Loucy (cell line): ENCODE results near the gene HMX3.

Source experiments
- H2AFZ ChIP-seq: fragments of 200-600 bp; sonication (generic); 2 replicates; pipeline ENCODE4 v1.6.0; 2016; ENCODE audit warnings: antibody characterized with exemption, mild to moderate bottlenecking, low read length, moderate library complexity
- H3F3A ChIP-seq: fragments of 200-600 bp; 2 replicates; pipeline ENCODE4 v1.6.0; 2016; ENCODE audit warnings: antibody characterized with exemption, low read depth, mild to moderate bottlenecking
- H3K27me3 ChIP-seq: fragments of 200-600 bp; sonication (generic); 2 replicates; pipeline ENCODE4 v1.6.1; 2014; ENCODE audit warnings: low read length, mild to moderate bottlenecking; ENCODE audit not compliant: insufficient read depth, poor library complexity, severe bottlenecking
- H3K36me3 ChIP-seq: fragments of 200-600 bp; sonication (generic); 2 replicates; pipeline ENCODE4 v1.6.1; 2016; ENCODE audit warnings: low read length; ENCODE audit not compliant: insufficient read depth
- H3K4me1 ChIP-seq: fragments of 200-600 bp; sonication (generic); 2 replicates; pipeline ENCODE4 v1.5.1; 2014; ENCODE audit warnings: low read length, mild to moderate bottlenecking; ENCODE audit not compliant: insufficient read depth, poor library complexity, severe bottlenecking
- H3K4me2 ChIP-seq: fragments of 200-600 bp; sonication (generic); 2 replicates; pipeline ENCODE4 v1.6.0; 2014; ENCODE audit warnings: antibody characterized with exemption, low read length, low read depth, mild to moderate bottlenecking; ENCODE audit not compliant: poor library complexity, severe bottlenecking
- H3K4me3 ChIP-seq: fragments of 200-600 bp; sonication (generic); 2 replicates; pipeline ENCODE4 v1.5.1; 2014; ENCODE audit warnings: low read length, mild to moderate bottlenecking, mixed read lengths; ENCODE audit not compliant: poor library complexity, severe bottlenecking
- H3K79me2 ChIP-seq: fragments of 200-600 bp; sonication (generic); 2 replicates; pipeline ENCODE4 v1.6.1; 2014; ENCODE audit warnings: low read length; ENCODE audit not compliant: insufficient read depth
- H3K9ac ChIP-seq: fragments of 200-600 bp; sonication (generic); 2 replicates; pipeline ENCODE4 v1.6.0; 2014; ENCODE audit warnings: mild to moderate bottlenecking, low read depth, low read length, moderate library complexity; ENCODE audit not compliant: poor library complexity, severe bottlenecking
- H3K9me2 ChIP-seq: fragments of 200-600 bp; sonication (generic); replicated peaks from 2 replicates; pipeline ENCODE4 v1.6.1; 2016; ENCODE audit warnings: low read depth, low read length, mixed read lengths
- H3K9me3 ChIP-seq: fragments of 200-600 bp; sonication (generic); 2 replicates; pipeline ENCODE4 v1.6.1; 2014; ENCODE audit warnings: mild to moderate bottlenecking, antibody characterized with exemption, low read length, low read depth; ENCODE audit not compliant: insufficient read depth
- H4K20me1 ChIP-seq: fragments of 200-600 bp; sonication (generic); 2 replicates; pipeline ENCODE4 v1.6.0; 2014; ENCODE audit warnings: antibody characterized with exemption, low read length, mild to moderate bottlenecking; ENCODE audit not compliant: insufficient read depth, poor library complexity, severe bottlenecking
- CTCF ChIP-seq: fragments of 200-600 bp; sonication (generic); conservative IDR thresholded peaks from 2 replicates; pipeline ENCODE4 v1.5.1; 2014; ENCODE audit warnings: mild to moderate bottlenecking, antibody characterized with exemption, low read length
- EZH2phosphoT487 ChIP-seq: fragments of 200-600 bp; IDR thresholded peaks from 2 replicates; pipeline ENCODE4 v1.6.1; 2018; ENCODE audit warnings: antibody characterized with exemption, mild to moderate bottlenecking, moderate library complexity, borderline replicate concordance

The HMX3 gene

DNA sequence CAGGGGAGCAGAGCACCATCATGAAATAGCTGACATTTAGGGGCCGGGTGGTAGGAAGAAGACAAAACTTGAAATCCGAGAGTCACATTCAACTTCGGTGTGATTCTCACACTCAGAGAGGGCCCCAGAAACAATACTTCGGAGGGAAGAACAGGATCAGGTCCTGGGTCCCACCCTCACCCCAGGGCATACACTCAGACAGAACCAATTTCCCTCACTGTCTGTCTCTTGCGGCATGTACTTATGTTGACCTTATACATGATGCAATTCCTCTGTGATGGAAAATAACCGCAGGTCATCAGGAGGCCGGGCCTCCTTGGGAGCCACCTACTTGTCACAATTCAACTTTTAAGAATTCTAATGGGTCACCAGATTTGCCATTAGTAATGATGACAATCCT is 26.3 kb upstream of the HMX3 start:
- Histone ChIP-seq H3K4me1 (no peaks in the 10 kb centered on the region), H3K79me2 (no peaks in the 10 kb centered on the region), H3K9me2 (no peaks in the 10 kb centered on the region), H3K9ac (no peak overlapping the region), H3K9me3 (no peaks in the 10 kb centered on the region), H3F3A (no peaks in the 10 kb centered on the region), H3K4me3 (no peak overlapping the region), H2AFZ (no peak overlapping the region), H3K36me3 (no peaks in the 10 kb centered on the region), H3K27me3 (no peaks in the 10 kb centered on the region), H4K20me1 (no peaks in the 10 kb centered on the region), H3K4me2 (no peak overlapping the region)
- TF ChIP-seq CTCF (no peak), EZH2phosphoT487 (no peak)

DNA sequence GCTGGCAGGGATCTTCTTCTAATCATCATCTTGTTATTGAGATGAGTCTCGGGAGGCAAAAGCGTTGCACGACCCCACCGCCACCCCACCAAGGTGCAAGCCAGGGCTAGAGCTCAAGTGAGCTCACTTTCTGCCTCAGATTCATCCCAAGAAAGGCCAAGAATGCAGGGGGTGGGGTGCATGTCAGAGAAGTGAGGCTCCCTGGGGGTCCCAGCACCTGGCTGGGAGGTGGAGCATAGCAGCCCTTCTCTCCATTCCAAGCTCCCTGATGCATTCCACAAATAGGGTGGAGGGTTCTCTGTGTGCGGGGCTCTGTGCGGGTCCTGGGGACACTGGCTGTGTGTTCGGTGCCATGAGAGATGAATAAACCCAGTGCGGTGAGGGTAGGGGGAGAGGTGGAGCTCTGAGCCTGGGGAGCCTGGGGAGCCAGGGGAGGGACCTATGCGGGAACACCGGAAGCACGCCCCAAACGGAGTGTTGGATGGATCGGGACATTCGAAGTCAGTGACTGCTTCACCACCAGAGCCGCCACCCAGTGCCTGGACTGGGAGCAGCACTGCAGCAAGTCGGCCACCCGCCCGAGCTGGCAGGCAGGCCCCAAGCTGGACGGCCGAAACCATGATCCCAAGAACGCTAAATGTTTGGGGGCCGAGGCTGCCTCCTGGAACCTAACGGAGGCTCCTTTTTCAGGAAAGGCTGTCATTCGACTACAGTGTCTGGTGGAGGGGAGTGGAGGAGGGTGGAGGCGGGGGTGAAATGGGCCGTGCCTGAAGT is 17.9 kb upstream of the HMX3 start:
- Histone ChIP-seq H3K4me2 (no peak overlapping the region), H3K36me3 (no peaks in the 10 kb centered on the region), H3K4me3 (no peak overlapping the region), H3K79me2 (no peaks in the 10 kb centered on the region), H2AFZ (no peak overlapping the region), H3K4me1 (no peaks in the 10 kb centered on the region), H4K20me1 (no peaks in the 10 kb centered on the region), H3F3A (no peaks in the 10 kb centered on the region), H3K9me3 (no peaks in the 10 kb centered on the region), H3K27me3 (no peaks in the 10 kb centered on the region), H3K9ac (no peak overlapping the region), H3K9me2 (no peaks in the 10 kb centered on the region)
- TF ChIP-seq EZH2phosphoT487 (no peak), CTCF (no peak)

DNA sequence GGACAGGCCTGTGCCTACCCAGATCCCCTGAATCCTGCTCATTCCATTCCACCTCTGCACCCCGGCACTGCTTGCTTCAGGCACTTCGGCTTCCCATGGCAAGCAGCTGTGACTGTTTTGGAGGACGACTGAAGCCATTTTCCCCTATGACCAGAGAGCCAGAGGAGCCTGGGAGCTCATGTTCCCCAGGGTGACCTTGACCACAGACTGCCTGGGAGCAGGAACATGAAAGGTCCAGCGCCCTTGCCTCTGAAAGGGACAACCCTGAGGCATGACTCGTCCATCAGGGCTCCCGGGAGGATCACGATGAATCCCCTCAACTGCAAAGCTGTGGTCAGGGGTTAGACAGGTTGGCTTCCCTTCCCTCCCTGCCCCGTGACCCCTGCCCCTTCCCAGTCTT is 16.7 kb upstream of the HMX3 start:
- TF ChIP-seq EZH2phosphoT487 = no peak
- Histone ChIP-seq H4K20me1 (no peaks in the 10 kb centered on the region), H3K9me2 (no peaks in the 10 kb centered on the region), H3K4me2 (no peak overlapping the region), H3K27me3 (no peaks in the 10 kb centered on the region), H3K4me1 (no peaks in the 10 kb centered on the region), H3K79me2 (no peaks in the 10 kb centered on the region), H3K9me3 (no peaks in the 10 kb centered on the region), H3K4me3 (no peak overlapping the region), H3K9ac (no peak overlapping the region), H3K36me3 (no peaks in the 10 kb centered on the region), H3F3A (no peaks in the 10 kb centered on the region), H2AFZ (no peak overlapping the region)

DNA sequence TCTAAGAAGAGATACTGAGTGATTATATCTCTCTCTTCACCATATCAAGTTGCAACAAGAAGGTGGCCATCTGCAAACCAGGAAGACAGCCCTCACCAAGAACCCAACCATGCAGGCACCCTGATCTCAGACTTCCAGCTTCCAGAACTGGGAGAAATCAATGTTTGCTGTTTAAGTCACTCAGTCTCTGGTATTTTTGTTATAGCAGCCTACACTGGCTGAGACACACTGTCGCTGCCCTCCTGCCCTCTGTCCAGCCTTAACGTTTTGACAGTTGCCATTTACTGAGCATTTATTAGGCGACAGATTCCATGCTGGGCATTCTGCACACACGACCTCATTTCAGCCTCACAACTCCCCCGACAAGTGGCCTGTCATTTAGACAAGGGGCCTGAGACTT is 9.5 kb upstream of the HMX3 start:
- Histone ChIP-seq H4K20me1 (no peaks in the 10 kb centered on the region), H3K79me2 (no peaks in the 10 kb centered on the region), H3K27me3 (no peaks in the 10 kb centered on the region), H3K9me2 (no peaks in the 10 kb centered on the region), H3K4me2 (no peak overlapping the region), H3K36me3 (no peaks in the 10 kb centered on the region), H3F3A (no peaks in the 10 kb centered on the region), H2AFZ (no peak overlapping the region), H3K9ac (no peak overlapping the region), H3K4me1 (no peaks in the 10 kb centered on the region), H3K4me3 (no peak overlapping the region), H3K9me3 (no peaks in the 10 kb centered on the region)
- TF ChIP-seq EZH2phosphoT487 (no peak), CTCF (no peak)
